ENCODE measurements around the gene HTT.

HTT gene

DNA sequence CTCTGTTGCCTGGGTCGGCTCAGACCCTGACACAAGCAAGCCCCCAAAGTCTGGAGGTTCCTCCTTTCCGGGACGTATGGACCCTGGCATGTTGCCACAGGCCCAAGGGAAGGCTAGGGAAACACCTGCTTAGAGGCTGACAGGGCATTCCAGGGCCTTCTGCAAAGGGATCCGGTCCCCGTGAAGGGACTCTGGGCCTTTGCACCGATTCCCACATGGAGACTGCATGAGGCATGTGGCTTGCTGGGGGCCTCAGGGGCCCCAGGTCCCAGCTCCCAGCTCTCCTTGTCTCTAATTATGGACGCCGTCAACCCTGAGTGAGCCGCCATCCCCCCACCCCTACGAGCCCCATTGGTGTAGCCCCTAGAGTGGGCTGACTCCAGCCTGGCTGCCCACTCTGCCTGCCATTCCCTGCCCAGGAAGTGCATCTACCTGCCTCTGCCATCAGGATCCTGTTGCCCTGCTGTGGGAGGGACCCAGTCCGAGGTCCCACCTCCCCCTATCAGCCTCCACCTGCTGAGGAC lies 214.2 kb downstream of the HTT start:
- no peak for DNase-seq (ENCODE audit: low spot score)

DNA sequence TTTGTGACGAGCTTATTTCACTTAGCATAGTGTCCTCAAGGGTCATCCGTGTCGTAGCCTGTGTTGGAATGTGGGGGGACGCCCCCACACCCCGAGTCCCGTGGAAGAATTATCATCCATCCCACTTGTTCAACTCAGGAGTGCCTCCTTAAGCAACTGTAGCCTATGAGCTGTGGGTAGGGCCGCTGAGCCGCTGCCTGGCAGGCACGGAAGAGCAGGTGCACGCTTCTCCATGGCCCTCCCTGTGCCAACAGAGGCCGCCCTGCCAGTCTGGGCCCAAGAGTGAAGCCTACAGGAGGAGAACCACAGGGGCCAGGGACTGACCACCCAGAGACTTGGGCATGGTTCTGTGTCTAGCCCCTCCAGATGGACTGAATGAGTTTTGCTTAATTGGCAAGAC lies 216.0 kb downstream of the HTT start:
- DNase-seq (ENCODE audit: low spot score) = no peak

GRCh38 chr4:3290889-3291321 lies 216.4 kb downstream of the HTT start:
- no peak for DNase-seq (ENCODE audit: low spot score)

DNA sequence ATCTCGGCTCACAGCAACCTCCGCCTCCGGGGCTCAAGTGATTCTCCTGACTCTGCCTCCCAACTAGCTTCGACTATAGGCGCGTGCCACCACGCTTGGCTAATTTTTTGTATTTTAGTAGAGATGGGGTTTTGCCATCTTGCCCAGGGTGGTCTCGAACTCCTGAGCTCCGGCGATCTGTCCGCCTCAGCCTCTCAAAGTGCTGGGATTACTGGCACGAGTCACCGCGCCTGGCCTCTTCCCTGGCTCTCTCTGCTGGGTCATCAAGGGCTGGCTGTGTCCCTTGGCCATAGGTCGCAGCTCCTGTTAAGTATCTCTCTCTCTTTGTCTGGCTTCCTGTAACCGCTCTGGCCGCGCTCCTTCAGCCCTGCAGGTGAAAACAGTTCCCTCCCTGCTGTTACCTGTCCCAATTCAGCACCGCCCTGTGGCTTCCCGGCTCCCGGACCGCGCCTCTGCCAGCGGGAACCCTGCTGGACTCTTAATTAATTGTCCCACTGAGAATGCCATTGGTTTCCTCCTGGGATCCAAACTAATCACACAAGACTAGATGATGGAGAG lies 217.0 kb downstream of the HTT start:
- DNase-seq (ENCODE audit: low spot score) = no peak

DNA sequence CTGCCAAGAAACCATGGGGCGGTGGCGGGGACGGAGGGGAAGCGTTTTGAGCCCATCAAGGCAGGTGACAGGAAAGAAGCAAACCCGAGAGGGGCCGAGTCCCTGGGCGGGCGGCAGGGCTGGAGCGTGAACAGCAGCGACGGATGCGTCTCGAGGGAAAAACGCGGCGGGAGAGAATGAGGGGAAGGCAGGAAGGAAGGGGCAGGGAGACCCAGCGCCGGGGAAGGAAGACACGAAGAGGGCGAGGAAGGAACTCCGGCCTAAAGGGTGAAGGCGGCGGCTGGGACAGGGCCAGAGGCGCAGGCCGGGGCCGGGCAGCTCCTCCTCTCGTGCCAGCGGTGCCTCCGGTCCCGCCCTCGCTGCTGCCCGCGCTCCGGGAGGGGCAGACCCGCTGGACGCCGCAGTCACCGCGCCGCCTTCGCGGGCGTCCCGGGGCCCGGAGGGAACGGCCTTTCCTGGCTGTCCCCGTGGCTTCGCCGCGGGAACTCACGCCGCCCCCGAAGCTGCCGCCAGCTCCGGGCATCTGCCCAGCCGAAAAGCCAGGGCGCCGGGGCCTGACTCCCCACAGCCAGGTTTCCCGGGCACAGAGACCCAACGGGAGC lies 217.6 kb downstream of the HTT start:
- peak; percentile 36 for DNase-seq (ENCODE audit: low spot score)

DNA sequence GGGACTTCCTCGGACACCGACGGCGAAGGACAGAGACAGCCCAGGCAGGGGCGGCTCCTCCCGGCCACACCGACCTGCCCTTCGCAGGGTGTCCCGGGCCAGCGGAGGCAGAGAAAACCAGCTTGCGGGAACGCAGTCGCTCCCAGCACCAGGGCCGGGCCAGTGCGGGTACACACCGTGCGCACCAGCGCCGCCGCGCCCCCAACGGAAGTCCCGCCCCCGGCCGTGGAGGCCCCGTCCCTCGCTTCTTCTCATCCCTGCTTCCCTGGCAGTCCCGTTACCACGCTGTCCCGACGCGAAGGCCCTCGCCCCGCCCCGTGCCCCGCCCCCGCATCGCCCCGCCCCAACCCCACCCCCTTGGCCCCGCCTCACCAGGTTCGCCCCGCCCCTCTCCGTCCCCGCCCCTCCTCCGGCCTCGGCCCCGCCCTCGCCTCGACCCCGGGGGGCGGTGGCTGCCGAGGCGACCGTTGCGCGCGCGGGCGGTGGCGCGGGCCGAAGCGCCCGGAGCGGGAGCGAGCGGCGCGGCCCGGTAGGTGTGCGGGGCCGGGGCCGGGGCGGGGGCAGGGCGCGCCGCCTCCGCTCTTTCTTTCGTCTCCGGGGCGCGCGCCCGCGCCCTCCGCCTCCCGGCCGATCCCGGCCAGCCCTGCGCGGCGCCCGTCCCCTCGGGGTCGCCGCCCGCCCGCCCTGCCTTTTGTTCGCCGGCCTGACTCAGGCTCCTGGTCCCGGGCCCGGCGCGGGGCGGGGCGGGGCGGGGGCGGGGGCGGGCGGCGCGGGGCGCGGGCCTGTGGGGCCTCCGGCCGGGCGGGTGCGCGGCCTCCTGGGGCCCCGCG lies 218.3 kb downstream of the HTT start, which contains the start of gene RGS12:
Gene RGS12 (plus strand): TSS at position 451 of the 830 bp plus-strand sequence. CDS start 23,150 bp downstream, outside the sequence.
- DNase-seq (ENCODE audit: low spot score) = peak; percentile 88

Small RNA genes within 50 kb of the gene (small RNA-seq; reads per million reads assigned to genes)
- gene RF02134 (0 reads per million in 2 experiments), gene RF02135 (0 reads per million in 2 experiments), gene RNU6-204P (0.03 to 0.40 reads per million in 2 experiments)

Data from SK-N-DZ (cell line).